Colonic mucosa (tissue), 4 donors: Measurements from ENCODE around the gene PAPPA. TPM values are rescaled to one million over a fixed set of nuclear protein-coding genes. Genes with fewer than 3 reads are reported as not detected.

Experiments
- DNase-seq: peaks from one replicate; pipeline ENCODE4 v3.0.0-alpha.2; 2020
- H3K27ac ChIP-seq: fragments of 200-600 bp; one replicate; pipeline ENCODE4 v1.8.0; 2021
- H3K27me3 ChIP-seq: fragments of 200-600 bp; one replicate; pipeline ENCODE4 v1.8.0; 2021
- H3K36me3 ChIP-seq: fragments of 200-600 bp; one replicate; pipeline ENCODE4 v1.8.0; 2021
- H3K4me1 ChIP-seq: fragments of 200-600 bp; one replicate; pipeline ENCODE4 v1.8.0; 2021; ENCODE audit warnings: mild to moderate bottlenecking
- H3K4me3 ChIP-seq: fragments of 200-600 bp; one replicate; pipeline ENCODE4 v1.8.0; 2021
- H3K9ac ChIP-seq, 2 donors: one replicate each; pipeline ENCODE4 v1.7.0; 2013; ENCODE audit warnings: control low read depth in 2 of 2, low read depth in 2 of 2, low read length in 2 of 2
- H3K9me3 ChIP-seq: fragments of 200-600 bp; one replicate; pipeline ENCODE4 v1.8.0; 2021
- CTCF ChIP-seq: fragments of 200-600 bp; IDR thresholded peaks from one replicate; pipeline ENCODE4 v1.8.0; 2022; ENCODE audit warnings: antibody characterized with exemption, mild to moderate bottlenecking
- intact Hi-C: fragments of 100-400 bp; cut with DNase I; formaldehyde crosslinking; loops from one replicate; pipeline ENCODE4 v1.14.1; 2022
- total RNA-seq, 2 donors: library from RNA; stranded (reverse); fragmentation: NEBNext Ultra II Directional in 1 of 2; extraction: Animal tissue kit (Norgen Biotek cat#: 25700) in 1 of 2; gene quantifications; one replicate each; pipeline ENCODE4 v1.2.1, GENCODE V29; 2021
- donor health status: healthy.
- donor health status: DM: no; HTN: no; CAD: no.
- donor health status: DM: no; HTN: no; CAD: no.

Gene PAPPA
- total RNA-seq, 2 donors from 2014 or later = 0.99 to 1.2 TPM

- Histone ChIP-seq H3K36me3 (no peaks in the 10 kb centered on the region), H3K9me3 (no peaks in the 10 kb centered on the region), H3K4me1 (no peaks in the 10 kb centered on the region), H3K27ac (no peak overlapping the region), H3K27me3 (peaks cover 26% of the 10 kb centered on the region), H3K4me3 (no peak overlapping the region), H3K9ac (no peak overlapping the region)
- intact Hi-C loops = loop anchor here (5.0 kb wide), 2 partner anchors 420 to 495 kb away; no protein-coding TSS in a partner anchor
- no peak for DNase-seq
- no peak for TF ChIP-seq CTCF
These were observed 1.6 kb upstream of the PAPPA start for GRCh38 chr9:116151966-116152381.

- no peak for DNase-seq
- TF ChIP-seq CTCF = no peak
- intact Hi-C loops = loop anchor here (5.0 kb wide), 2 partner anchors 420 to 495 kb away; no protein-coding TSS in a partner anchor
- Histone ChIP-seq H3K27me3 (peaks cover 30% of the 10 kb centered on the region), H3K9ac (no peak overlapping the region), H3K36me3 (no peaks in the 10 kb centered on the region), H3K4me3 (no peak overlapping the region), H3K4me1 (no peaks in the 10 kb centered on the region), H3K9me3 (no peaks in the 10 kb centered on the region), H3K27ac (no peak overlapping the region)
These were observed 1.2 kb upstream of the PAPPA start for GRCh38 chr9:116152390-116152789.

GRCh38 chr9:116152941-116153764 is 438 bp upstream of the PAPPA start:
- no peak for TF ChIP-seq CTCF
- no peak overlapping the region for H3K4me3 ChIP-seq
- no peaks in the 10 kb centered on the region for H3K9me3 ChIP-seq
- no peaks in the 10 kb centered on the region for H3K4me1 ChIP-seq
- H3K27me3 ChIP-seq = peaks cover 30% of the 10 kb centered on the region
- peak overlapping the region in 1 of 2 donors; percentile 8 for H3K9ac ChIP-seq
- H3K36me3 ChIP-seq = no peaks in the 10 kb centered on the region
- intact Hi-C loops = loop anchor here (5.0 kb wide), 2 partner anchors 419 to 494 kb away; no protein-coding TSS in a partner anchor
- H3K27ac ChIP-seq = no peak overlapping the region
- DNase-seq = no peak

GRCh38 chr9:116154334-116154975 is 864 bp downstream of the PAPPA start:
- intact Hi-C loops = loop anchor here (5.0 kb wide), 2 partner anchors 418 to 493 kb away; no protein-coding TSS in a partner anchor

More at GRCh38 chr9:116154334-116154975, 864 bp downstream of the PAPPA start:
- H3K9me3 ChIP-seq = no peaks in the 10 kb centered on the region
- H3K27me3 ChIP-seq = peaks cover 30% of the 10 kb centered on the region
- H3K9ac ChIP-seq = peak overlapping the region; percentile 61 to 72
- no peaks in the 10 kb centered on the region for H3K36me3 ChIP-seq
- H3K27ac ChIP-seq = peak overlapping the region; percentile 60
- H3K4me3 ChIP-seq = peak overlapping the region; percentile 30
- no peak for DNase-seq
- H3K4me1 ChIP-seq = no peaks in the 10 kb centered on the region
- TF ChIP-seq CTCF = no peak
